Left lung (tissue), 10 donors: ENCODE measurements around the gene EIF2B2. TPM values are rescaled to one million over a fixed set of nuclear protein-coding genes. Genes with fewer than 3 reads are reported as not detected.

Experiments
- ATAC-seq: fragments of 200-7000 bp; cut with Tn5 transposase; one replicate; pipeline ENCODE4 v1.9.1; 2020; ENCODE audit warnings: moderate library complexity
- DNase-seq, 4 donors: peaks; one replicate each; pipeline ENCODE4 v3.0.0-alpha.2; 2013 to 2020
- H3K27ac ChIP-seq, 2 donors: fragments of 200-600 bp; sonication (generic) in 1 of 2; one replicate each; pipeline versions ENCODE4 v1.5.0 to v1.8.0; 2020 to 2021
- H3K27me3 ChIP-seq, 2 donors: fragments of 200-600 bp; sonication (generic) in 1 of 2; one replicate each; pipeline versions ENCODE4 v1.5.0 to v1.8.0; 2020 to 2021
- H3K36me3 ChIP-seq, 2 donors: fragments of 200-600 bp; sonication (generic) in 1 of 2; one replicate each; pipeline versions ENCODE4 v1.5.0 to v1.8.0; 2020 to 2021
- H3K4me1 ChIP-seq, 2 donors: fragments of 200-600 bp; one replicate each; pipeline ENCODE4 v1.8.0; 2021
- H3K4me3 ChIP-seq, 2 donors: fragments of 200-600 bp; sonication (generic) in 1 of 2; one replicate each; pipeline versions ENCODE4 v1.5.0 to v1.8.0; 2020 to 2021; ENCODE audit warnings: mild to moderate bottlenecking in 1 of 2
- H3K9me3 ChIP-seq, 2 donors: fragments of 200-600 bp; sonication (generic) in 1 of 2; one replicate each; pipeline versions ENCODE4 v1.5.0 to v1.8.0; 2020 to 2021
- CTCF ChIP-seq, 2 donors: fragments of 200-600 bp; sonication (generic) in 1 of 2; IDR thresholded peaks; one replicate each; pipeline versions ENCODE4 v1.5.0 to v1.8.0; 2021; ENCODE audit warnings: antibody characterized with exemption in 2 of 2
- intact Hi-C, 2 donors: fragments of 100-400 bp; cut with DNase I; formaldehyde crosslinking; loops; one replicate each; pipeline versions ENCODE4 v1.11.2 to v1.14.2; 2022
- polyA plus RNA-seq, 6 donors: library from polyadenylated mRNA; unstranded; fragments of 120-200 nt; gene quantifications; one replicate each; pipeline ENCODE4 v1.2.1, GENCODE V29; 2013; ENCODE audit not compliant: insufficient read length in 6 of 6
- total RNA-seq, 2 donors: library from RNA; stranded (reverse); fragmentation: NEBNext Ultra II Directional; extraction: Animal tissue kit (Norgen Biotek cat#: 25700); gene quantifications; one replicate each; pipeline ENCODE4 v1.2.1, GENCODE V29; 2021
- donor health status: DM: no; HTN: yes; CAD: no.
- donor health status: DM: no; HTN: no; CAD: no.

Gene EIF2B2
- total and polyA plus RNA-seq, 8 donors = 38.7 to 58.2 (median 46.7) TPM

GRCh38 chr14:75001261-75001660 is 1.5 kb upstream of the EIF2B2 start:
- Histone ChIP-seq H3K4me3 (no peak overlapping the region), H3K4me1 (peaks cover 10 to 23% of the 10 kb centered on the region in 2 donors), H3K27ac (no peak overlapping the region), H3K36me3 (peaks cover 0 to 16% of the 10 kb centered on the region in 2 donors), H3K9me3 (peaks cover 0 to 3% of the 10 kb centered on the region in 2 donors), H3K27me3 (no peaks in the 10 kb centered on the region)
- ATAC-seq (no peak), DNase-seq (no peak)
- intact Hi-C loops = no loop called here
- TF ChIP-seq CTCF (IDR thresholded peaks at IDR 0.05) = no peak

- no peak for DNase-seq
- Histone ChIP-seq H3K9me3 (no peaks in the 10 kb centered on the region), H3K36me3 (peaks cover 0 to 22% of the 10 kb centered on the region in 2 donors), H3K27ac (peak overlapping the region; percentile 86 to 88), H3K4me3 (peak overlapping the region; percentile 92 to 94), H3K4me1 (peaks cover 10 to 23% of the 10 kb centered on the region in 2 donors), H3K27me3 (no peaks in the 10 kb centered on the region)
- TF ChIP-seq CTCF (IDR thresholded peaks at IDR 0.05) = no peak
- no peak for ATAC-seq
- intact Hi-C loops = no loop called here
Observed at GRCh38 chr14:75001899-75002298, 822 bp upstream of the EIF2B2 start.

GRCh38 chr14:75003250-75004027 is 718 bp downstream of the EIF2B2 start:
- Histone ChIP-seq H3K4me1 (peaks cover 10 to 23% of the 10 kb centered on the region in 2 donors), H3K9me3 (no peaks in the 10 kb centered on the region), H3K27ac (peak overlapping the region; percentile 86 to 88), H3K36me3 (peaks cover 0 to 37% of the 10 kb centered on the region in 2 donors), H3K4me3 (peak overlapping the region; percentile 92 to 94), H3K27me3 (no peaks in the 10 kb centered on the region)
- ATAC-seq = no peak
- no peak for TF ChIP-seq CTCF (IDR thresholded peaks at IDR 0.05)
- intact Hi-C loops = no loop called here
- DNase-seq = no peak

- intact Hi-C loops = no loop called here
- no peak for ATAC-seq
Observed at GRCh38 chr14:75005357-75005756, 2.6 kb downstream of the EIF2B2 start.

More at GRCh38 chr14:75005357-75005756, 2.6 kb downstream of the EIF2B2 start:
- DNase-seq = no peak
- peaks cover 0 to 57% of the 10 kb centered on the region in 2 donors for H3K36me3 ChIP-seq
- no peak overlapping the region for H3K27ac ChIP-seq
- no peaks in the 10 kb centered on the region for H3K9me3 ChIP-seq
- H3K4me1 ChIP-seq = peaks cover 10 to 23% of the 10 kb centered on the region in 2 donors
- H3K4me3 ChIP-seq = no peak overlapping the region
- TF ChIP-seq CTCF (IDR thresholded peaks at IDR 0.05) = no peak
- H3K27me3 ChIP-seq = no peaks in the 10 kb centered on the region
